SHP77 (cell line): ENCODE results near the gene CFAP46.
"Not testable (repeated sequence)": the region's sequence is repeated elsewhere in the genome, so short reads cannot be mapped to it uniquely, and the experiment has no call there.

Experiments
- DNase-seq, 2 experiments: peaks; one replicate each; lab custom pipeline; 2025; lab: John Stamatoyannopoulos, UW

The CFAP46 gene

DNA sequence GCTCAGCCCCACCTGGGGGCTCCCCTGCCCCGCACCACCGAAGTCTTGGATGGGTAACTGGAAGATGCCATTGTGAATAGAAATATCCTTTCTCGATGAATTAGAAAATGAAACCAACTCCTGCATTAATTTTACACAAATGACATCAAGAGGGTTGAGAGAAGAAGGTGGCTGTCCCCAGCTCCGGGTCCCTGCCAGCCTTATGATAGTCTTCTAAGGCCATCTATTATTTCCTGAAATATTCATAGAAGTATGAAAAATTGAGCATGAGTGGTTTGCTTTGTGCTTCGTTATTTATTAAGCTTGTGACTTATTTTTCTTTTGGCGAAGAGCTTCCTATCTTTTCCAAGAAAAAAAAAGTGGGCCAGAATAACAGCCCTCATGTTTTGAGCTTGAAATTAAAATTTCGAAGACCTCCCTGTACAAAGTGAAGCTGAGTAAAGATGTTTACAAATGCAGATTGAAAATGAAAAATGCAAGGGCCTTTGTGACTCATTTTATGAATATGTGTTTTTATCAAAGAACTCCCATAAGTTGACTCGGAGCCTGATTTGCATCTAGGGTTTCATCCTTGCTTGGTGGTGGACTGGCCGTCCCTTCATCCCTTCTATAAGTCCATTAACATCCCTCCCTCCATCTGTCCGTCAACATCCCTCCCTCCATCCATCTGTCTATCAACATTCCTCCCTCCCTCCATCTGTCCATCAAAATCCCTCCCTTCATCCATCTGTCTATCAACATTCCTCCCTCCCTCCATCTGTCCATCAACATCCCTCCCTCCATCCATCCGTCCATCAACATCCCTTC, 20.5 kb upstream of the CFAP46 start:
- DNase-seq = no peak

DNA sequence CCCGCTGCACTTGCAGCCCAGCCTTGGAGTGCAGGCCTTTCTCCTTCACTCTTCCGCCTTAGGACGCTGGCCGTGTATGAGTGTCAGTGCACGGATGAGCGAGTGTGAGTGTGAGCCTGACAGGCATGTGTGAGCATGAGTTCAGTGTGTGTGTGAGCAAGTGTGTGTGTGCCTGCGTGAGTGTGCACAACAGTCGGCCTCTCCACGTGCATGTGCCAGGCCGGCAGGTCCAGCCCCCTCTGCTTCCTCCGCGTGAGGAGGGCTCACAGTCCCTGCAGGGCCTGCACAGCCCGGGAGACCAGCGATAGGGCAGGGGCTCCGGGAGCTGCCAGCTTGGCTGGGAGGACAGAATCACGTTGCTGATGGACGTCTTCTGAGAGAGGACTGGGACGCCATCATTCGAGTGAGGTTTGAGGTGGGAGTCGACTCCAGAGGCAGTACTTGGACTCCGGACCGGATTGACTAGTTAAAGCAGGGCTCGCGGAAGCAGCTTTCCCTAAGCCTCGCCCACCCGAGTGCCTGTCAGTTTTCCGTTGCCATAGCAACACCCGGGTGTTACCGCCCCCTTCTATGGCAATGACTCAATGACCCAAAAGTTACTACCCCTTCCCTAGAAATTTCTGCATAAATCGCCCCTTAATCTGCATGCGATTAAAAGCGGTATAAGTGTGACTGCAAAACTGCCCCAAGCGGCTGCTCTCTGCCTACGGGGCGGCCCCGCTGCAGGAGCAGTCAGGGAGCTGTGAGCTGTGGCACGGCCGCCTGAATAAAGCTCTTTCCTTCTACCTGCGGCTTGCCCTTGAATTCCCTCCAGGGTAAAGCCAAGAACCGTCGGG, 19.6 kb upstream of the CFAP46 start:
- DNase-seq = no peak

DNA sequence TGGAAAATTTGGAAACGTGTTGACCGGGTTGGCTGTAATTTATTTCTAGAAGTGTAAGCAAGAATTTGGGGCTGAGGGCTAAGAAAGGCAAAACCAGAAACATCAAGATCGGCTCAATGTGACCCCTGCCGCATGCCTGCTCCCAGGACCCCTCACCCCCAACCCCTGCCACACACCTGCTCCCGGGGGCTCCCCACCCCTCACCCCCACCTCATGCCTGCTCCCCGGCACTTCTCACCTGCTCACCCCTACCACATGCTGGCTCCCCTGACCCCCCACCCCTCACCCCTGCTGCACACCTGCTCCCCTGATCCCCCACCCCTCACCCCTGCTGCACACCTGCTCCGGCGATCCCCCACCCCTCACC, 19.0 kb upstream of the CFAP46 start:
- DNase-seq = no peak

GRCh38 chr10:132960631-132961419, 18.5 kb upstream of the CFAP46 start:
- no peak for DNase-seq

DNA sequence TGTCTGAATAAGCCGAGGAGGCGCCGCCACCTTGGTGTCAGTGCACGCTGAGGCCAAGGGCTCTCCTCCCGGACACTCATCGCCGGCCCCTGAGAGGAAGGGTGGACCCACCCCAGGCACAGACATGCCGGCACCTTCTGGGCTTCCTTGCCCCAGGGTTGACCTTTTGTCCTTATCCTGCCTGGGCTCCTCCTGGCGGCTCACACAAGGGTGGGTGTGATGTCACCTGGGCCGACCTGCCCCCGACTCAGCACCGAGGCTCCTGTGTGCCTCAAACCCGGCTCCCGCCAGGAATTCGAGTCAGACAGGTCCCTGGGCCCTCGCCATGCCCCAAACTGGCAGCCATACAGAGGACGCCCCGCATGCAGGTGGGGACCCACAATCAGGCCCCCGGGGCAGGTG, 17.7 kb upstream of the CFAP46 start:
- DNase-seq = no peak

DNA sequence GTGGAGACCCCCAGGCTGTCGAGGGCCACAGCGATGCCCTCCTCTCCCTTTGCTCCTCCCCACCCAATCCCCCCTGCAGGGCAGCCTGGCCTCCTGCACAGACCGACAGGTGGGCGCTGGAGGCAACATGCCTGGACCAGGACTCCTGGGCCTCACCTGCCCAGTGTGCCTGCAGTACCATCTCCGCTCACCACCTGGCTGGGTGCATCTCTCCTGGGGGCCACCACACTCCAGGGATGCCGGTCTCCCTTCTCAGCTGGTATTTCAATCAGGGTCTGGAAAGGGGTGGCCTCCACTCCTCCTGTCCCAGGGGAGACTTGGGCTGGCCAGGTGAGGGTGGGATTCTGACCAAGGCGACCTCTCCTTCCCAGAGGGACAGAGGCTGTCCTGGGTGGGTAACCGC, 17.2 kb upstream of the CFAP46 start:
- DNase-seq = no peak

GRCh38 chr10:132958883-132959558, 16.7 kb upstream of the CFAP46 start:
- DNase-seq = no peak

GRCh38 chr10:132957981-132958882, 15.9 kb upstream of the CFAP46 start:
- no peak for DNase-seq

DNA sequence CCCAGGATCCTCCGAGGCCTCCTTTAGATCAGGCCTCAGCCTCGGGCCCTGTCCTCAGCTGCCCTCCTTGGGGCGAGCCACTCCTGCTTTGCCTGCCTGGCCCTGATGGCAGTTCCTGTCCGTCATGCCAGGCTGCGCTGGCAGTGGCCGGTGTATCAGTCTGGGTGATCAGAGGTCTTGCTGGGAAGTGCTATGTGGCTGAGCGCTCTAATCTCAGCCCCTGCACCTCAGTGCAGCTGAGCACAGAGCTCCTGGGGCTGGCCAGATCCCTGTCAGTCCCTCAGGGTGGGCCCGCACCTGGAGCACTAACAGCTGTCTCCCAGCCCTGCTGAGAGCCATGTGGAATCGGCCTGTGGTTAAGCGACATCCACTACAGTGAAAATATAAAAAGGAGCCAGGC, 14.8 kb upstream of the CFAP46 start:
- no peak for DNase-seq

- not testable (repeated sequence) for DNase-seq
These were observed 13.9 kb upstream of the CFAP46 start for GRCh38 chr10:132956259-132956658.

DNA sequence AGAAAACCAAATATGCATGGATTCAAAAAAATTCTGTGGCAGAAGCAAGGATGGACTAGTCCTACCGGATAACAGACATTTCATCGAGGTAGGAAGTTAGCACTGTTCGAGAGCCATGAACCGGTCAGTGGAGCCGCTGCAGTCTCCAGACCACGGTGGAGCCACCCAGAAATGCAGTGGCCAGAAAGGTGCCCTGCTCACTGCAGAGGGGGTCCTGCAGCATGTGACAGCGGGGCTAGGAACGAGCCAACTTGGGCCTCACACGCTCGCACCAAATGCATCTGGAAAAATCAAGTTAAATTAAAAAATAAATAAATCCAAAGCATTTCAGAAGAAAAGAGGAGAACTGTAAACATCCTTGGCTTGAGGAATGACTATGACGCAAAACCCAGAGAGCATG, 13.1 kb upstream of the CFAP46 start:
- DNase-seq = no peak

DNA sequence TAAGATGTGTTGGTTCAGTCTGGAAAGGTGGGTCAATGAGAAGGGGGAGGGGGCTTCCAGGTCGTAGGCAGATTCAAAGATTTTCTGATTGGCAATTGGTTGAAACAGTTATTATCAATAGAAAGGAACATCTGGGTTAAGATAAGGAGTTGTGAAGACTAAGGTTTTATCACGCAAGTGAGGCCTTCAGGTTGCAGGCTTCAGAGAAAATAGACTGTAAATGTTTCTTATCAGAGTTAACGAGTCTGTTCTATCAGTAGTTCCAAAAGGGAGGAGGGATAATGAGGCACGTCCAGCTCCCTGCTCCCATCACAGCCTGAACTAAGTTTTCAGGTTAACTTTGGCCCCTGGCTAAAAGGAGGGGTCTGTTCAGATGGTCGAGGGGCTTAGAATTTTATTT, 11.1 kb upstream of the CFAP46 start:
- DNase-seq = no peak

DNA sequence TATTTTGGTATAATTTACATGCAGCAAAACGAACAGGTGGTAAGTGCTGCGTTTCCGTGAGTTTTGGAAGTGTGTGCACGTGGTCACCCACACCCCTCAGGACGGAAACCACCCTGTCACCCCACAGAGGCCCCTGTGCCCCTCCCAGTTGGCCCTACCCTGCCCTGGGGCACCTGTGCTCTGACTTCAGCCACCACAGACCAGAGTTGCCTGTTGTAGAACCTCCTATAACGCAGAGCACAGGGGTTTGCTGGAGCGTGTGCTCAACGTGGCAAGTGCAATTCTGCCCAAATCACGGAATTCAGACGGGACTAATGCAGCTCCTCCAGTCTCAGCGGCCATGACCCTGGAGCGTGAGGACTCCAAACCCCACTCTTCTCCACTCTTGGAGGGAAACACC, 9.6 kb upstream of the CFAP46 start:
- no peak for DNase-seq

DNA sequence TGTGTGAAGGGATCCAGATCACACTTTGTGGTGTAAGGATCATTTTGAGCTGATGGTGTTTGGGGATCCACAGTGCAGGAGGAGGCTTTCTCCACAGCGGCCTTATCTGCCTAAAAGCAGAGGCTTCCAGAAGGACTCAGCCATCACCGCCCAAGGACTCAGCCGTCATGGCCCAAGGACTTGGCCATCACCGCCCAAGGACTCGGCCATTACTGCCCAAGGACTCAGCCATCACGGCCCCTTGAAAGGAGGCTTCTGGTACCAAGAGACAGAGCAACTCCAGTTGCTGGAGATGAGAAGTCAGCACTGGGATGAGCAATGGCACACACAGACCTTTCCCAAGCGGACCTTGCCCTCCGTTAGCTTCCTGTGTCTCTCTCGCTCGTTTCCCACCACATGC, 6.0 kb upstream of the CFAP46 start:
- DNase-seq = no peak

DNA sequence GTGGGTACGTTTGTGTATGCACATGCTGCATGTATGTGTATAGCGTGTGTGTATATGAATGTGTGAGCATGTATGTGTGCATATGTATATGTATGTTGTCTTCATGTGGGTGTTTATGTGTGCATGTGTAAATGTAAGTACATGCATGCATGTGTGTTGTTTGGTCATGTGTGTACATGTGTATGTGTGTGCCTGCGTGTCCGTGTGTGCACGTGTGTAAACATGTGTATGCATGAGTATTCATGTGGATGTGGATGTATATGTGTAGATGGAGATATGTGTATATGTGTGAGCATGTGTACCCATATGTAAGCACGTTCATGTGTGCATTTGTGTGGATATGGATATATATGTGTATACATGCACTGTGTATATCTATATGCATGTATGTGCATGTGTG, 5.5 kb upstream of the CFAP46 start:
- DNase-seq = no peak

DNA sequence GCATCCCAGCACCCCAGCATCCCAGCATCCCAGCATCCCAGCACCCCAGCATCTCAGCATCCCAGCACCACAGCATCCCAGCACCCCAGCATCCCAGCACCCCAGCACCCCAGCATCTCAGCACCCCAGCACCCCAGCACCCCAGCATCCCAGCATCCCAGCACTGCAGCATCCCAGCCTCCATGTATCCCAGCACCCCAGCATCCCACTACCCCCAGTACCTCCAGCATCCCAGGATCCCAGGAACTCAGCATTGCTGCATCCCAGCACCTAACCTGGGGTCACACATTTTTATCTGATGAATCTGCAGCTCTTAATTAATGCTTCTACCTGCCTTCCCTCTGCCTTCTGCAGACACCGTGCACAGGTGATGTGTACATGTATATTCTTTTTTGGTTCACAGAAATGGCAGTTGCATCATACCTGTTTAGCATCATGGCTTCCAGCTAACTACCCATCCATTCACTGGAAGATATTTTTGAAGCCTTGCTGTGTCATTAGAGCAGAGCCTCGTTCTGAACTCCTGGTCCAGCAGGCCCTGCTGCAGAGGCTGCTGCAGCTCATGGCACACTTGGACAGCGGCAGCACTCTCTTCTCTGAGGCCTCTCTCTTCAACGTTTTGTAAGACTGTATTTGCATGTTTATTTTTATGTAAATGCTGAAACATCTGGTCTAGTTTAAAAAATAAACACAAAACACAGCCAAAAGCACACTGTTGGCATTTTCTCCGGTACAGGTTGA, 4.6 kb upstream of the CFAP46 start:
- no peak for DNase-seq

DNA sequence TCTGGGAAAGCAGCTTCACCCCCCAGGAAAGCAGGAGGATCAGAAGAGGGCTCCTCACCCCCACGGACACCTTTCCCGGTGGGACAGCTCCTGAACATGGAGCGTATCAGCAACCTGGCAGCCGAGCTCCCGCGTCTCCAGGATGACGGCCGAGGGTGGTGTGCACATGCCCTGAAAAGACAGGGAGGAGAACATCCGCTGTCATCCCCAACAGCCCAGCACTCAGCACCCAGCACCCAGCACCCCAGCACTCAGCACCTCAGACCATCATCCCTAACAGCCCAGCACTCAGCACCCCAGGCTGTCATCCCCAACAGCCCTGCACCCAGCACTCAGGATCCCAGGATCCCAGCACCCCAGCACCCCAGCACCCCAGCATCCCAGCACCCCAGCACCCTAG, 3.9 kb upstream of the CFAP46 start:
- DNase-seq = no peak

DNA sequence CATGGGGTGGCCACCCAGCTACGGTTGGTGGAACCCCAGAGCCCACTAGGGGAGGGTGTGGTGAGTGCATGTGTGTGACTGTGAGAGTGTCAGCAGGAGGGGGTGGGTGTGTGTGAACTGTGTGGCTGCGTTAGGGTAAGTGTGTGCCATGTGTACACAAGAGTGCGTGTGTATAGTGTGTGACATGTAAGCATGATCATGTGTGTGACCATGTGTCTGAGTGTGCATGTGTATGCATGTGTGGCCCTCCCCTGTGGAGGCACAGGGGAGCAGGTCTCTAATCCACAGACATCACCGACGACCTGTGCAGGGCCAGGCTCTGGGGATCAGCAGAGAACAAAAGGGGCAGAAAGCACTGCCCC, 3.5 kb upstream of the CFAP46 start:
- no peak for DNase-seq

DNA sequence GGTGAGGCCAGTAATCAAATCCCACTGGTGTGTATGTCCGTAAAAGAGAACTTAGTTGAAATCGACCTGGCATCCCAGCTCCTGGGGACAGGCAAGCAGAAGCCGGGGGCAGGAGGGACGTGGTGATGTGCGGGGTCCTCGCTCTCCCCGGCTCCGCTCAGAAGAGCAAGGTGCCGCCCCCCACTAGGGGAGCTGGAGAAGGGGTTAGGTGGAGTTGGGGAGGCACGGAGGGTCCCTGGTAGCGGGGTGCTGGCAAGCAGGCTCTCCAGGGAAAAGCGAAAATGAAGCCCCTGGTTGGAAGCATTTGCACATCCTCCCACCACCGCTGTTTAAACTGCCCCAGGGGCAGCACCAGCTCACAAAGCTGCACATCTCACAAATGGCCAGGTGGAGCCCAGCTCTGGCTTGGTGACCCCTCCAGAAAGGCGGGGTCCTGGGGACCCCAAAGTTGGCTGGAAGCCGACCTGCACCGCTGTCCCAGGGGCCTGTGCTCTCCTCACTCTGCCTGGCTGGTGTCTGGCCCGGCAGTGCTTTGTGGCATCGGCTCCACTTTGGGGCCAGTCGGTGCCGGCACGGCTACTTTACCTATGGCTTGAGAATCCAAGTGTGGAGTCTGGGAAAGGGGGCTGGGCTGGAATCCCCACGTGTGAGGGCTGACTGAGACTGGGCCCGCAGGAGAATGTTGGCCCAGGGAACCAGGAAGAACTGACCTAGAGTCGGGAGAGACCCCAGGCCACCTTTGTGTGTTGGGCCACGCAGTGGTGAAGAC, 2.9 kb upstream of the CFAP46 start:
- DNase-seq = no peak

- no peak for DNase-seq
These were observed 2.1 kb upstream of the CFAP46 start for GRCh38 chr10:132944510-132944909.
